Hematopoietic multipotent progenitor cell treated with erythropoietin and hydrocortisone succinate and interleukin-3 and kit ligand, for 15 days (in vitro differentiated cells): ENCODE measurements around the gene CHGA.

Experiments
- DNase-seq: peaks from one replicate; pipeline ENCODE4 v3.0.0-alpha.2; 2015; ENCODE audit warnings: low spot score

CHGA gene

DNA sequence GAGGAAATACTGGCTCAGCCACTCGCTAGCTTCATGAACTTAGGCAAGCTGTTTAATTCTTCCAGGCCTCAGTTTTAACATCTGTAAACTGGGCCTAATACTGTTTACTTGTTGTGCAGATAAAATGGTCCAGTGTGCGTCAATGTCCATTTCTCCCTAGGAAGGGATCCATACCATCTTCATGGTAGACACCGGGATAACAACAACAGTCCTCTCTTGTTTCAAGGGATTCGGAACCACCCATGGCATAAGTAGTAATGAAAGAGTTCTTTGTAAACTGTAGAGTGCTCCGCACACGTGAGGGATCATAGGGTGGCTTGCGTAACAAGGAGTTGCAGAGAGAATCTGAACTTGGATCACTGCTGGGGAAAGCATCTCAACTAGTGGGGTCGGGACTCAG is 17.3 kb upstream of the CHGA start:
- DNase-seq, result no peak

DNA sequence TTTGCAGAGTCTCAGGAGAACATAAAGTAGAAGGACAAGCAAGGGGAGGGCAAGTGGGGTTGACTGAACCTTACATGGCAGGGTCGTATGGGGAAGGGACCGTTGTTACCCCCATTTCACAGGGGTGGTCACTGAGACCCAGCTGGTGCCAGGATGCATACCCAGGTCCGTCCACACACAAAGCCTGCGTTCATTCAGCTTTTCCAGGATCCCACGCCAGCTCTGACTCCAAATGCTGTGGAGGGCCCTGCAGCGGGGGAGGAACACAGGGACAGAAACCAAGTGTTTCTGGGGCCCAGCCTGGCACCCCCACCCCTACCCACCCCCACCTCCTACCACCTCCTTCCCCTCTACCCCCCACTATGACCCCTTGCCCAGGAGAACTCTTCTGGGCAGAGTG is 16.5 kb upstream of the CHGA start:
- no peak for DNase-seq

GRCh38 chr14:92906823-92907222 is 16.1 kb upstream of the CHGA start:
- no peak for DNase-seq

DNA sequence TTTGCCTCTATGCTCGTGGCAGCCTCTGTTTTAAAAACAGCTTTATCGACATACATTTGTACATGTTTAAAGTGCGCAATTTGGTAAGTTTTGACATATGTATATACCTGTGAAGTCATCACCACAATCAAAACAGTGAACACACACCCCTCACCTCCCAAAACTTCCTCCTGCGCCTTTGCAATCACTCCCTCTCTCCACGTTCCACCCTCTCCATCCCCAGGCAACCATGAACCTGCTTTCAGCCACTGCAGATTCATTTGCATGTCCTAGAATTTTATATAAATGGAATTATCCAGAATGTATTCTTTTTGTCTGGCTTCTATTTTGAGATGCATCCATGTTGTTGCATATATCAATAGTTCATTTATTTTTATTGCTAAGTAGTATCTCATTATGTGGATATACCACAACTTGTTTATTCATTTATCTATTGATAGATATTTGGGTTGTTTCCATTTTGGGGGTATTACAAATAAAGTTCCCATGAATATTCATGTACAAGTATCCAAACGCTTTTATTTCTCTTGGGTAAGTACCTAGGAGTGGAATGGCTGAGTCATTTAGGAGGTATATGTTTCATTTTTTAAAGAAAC is 15.5 kb upstream of the CHGA start:
- DNase-seq, result no peak

GRCh38 chr14:92914087-92914656 is 8.8 kb upstream of the CHGA start:
- no peak for DNase-seq

- no peak for DNase-seq
Observed at GRCh38 chr14:92916201-92916600, 6.7 kb upstream of the CHGA start.

DNA sequence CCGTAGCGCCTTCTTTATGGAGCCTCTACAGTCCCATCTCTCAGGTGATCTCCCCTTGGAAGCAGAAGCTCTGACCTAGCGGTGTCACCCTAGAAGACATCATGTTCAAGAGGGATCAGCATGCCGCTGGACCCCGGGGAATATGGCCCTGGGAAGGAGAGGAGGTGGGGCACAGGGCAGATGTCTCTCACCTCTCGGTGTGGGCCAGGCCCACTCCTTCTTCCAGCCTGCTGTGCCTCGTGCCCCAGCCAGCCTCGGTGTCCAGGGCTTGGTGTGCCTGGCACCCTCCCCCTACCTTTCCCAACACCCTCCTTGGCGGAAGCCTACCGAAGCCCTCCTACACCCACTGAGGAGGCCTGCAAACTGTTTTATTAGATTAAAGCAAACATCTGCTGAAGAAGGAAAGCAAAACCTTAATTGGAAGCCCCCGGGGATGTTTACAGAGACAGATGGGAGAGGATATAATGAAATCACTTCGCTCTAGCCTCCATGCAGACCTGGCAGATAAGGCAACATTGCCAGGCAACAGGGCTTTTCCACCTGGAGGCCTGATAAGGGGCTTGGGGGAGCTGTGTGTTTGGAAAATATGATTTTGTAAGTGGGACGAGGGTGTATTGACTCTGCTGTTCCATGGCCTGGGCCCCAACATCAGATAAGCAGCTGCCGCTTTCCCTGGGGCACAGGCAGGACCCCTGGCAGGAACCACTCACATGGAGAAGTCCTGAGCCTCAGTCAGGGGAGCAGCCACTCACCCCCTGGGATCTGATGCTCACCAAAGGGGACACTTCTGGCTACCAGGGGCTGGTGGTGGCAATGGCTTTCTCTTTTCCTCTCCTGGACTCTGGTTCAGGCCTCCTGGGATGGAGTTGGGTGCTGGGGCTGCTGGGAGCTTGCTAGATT is 5.7 kb upstream of the CHGA start:
- no peak for DNase-seq

- no peak for DNase-seq
Observed at GRCh38 chr14:92917956-92918355, 5.0 kb upstream of the CHGA start.

- DNase-seq, result no peak
Observed at GRCh38 chr14:92920001-92920400, 2.9 kb upstream of the CHGA start.

- no peak for DNase-seq
Observed at GRCh38 chr14:92922155-92922735, 705 bp upstream of the CHGA start.

GRCh38 chr14:92923744-92924103 is 774 bp downstream of the CHGA start:
- no peak for DNase-seq

- no peak for DNase-seq
Observed at GRCh38 chr14:92924247-92924646, 1.3 kb downstream of the CHGA start.

DNA sequence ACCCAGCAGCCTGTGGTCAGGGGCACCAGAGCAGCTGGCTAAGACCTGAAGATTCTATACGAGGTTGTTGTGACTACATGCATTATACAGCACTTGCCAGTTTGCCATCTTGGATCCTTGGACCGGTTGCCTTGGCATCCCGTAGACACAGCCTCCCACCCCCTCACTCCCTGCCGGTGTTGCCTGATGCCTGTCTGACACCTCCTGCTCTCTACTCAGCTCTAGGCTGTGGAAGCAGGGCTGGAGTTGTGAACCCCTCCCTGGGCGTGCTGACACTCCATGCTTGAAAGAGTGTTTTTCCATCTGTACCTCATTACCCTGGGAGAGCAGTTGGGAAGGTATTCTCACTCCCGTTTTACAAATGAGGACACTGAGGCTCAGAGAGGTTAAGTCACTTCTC is 2.5 kb downstream of the CHGA start:
- DNase-seq, result no peak

- no peak for DNase-seq
Observed at GRCh38 chr14:92926180-92926845, 3.4 kb downstream of the CHGA start.

GRCh38 chr14:92926931-92927330 is 4.0 kb downstream of the CHGA start:
- DNase-seq, result no peak

DNA sequence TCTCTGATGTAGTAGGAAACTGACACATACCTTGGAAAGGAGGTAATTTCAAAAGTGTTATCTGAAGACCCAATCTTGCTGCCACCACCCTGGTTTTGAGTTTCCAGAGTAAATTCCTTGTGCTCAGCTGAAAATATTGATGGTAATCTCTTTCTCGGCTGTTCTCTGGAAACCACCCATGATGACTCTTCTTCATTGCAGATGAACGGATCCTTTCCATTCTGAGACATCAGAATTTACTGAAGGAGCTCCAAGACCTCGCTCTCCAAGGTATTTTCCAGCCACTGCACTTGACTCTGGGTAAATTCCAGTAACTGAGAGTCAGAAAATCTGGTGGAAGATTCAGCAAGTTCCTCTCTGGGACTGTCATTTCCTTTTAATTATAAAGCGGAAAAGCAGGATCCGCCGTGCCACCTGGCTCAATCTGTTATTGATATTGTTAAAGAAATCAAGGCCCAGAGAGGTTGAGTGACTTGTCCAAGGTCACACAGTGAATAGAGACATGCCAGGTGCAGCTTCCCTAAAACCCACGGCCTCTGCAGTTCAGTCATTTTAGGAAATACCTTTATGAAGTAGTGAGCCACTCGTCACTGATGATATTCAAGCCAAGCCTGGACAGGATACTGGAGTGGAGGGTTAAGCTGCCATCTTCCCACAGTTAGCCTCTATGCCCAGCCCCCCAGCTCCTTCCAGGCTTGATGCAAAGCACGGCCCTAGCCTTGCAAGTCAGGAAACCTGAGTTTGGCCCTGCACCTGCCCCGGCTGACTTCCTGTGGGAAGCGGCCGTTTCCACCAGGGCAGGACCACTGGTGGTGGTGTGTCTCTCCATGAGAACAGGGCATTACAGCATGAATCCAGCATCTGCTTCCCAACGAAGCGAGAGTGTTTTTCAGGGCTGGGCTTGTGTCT is 4.7 kb downstream of the CHGA start:
- no peak for DNase-seq

GRCh38 chr14:92928258-92928629 is 5.3 kb downstream of the CHGA start:
- no peak for DNase-seq

GRCh38 chr14:92928961-92929688 is 6.2 kb downstream of the CHGA start:
- DNase-seq, result no peak

DNA sequence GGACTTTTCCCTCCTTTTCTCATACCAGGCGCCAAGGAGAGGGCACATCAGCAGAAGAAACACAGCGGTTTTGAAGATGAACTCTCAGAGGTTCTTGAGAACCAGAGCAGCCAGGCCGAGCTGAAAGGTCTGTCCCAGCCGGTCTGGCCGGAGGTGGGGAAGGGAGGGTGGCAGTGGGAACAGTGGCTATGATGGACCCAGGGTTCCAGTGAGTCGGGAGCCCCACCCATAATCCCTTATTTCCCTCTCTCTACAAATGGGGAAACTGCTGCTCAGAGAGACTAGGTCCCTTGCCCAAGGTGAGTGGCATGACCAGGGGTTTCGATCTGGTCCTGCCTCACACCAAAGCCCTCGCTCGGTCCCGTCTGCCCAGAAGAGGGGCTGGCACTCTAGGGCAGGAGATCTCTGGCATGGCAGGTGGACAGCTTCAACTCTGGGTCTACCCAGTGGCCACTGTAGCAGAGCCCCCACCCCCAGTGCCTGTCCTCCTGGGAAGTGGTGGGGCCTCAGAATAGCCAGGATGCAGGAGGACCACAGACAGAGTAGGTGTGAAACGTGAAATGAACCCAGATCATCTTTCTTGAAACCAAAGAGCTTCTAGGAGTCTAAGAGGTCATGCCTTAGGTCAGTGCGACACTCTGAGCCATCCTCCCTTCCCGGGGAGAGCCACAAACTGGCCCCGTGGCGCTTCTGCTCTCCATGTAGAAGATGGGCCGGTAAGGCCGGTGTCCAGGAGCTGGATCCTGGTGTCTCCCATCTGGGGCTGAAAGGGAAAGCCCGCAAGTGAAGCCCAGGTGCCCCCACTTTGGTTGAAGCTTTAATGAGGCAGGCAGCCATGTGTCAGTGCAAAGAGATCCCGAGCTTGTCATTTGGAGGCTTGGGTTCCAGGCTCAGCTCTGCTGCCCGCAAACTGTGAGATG is 7.0 kb downstream of the CHGA start:
- DNase-seq, result no peak
